Fibroblast of skin of scalp (primary cell): Measurements from ENCODE around the gene KIRREL1.

Experiments used
- DNase-seq: peaks from one replicate; pipeline ENCODE4 v3.0.0-alpha.2; 2013

The KIRREL1 gene

DNA sequence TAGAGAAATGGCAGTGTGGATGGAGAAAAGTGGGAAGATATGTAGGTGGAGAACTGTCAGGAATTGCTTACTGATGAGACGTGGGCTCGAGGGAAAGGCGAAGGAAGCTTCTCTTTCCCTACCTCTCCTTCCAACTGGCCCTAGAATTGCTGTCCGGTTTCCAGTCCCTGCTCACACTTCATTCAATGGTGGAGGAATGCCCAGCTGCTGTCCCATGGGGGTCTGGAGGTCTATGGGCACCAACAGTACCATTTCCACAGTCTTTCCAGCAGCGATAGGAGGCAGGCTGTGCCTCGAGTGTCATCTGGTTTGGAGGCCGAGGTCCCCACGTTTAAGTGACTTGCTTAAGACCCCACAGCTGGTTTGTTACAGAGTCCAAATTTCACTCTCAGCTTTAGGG is 155.7 kb downstream of the KIRREL1 start:
- DNase-seq = no peak
